WTC11 (cell line): ENCODE measurements around the gene YWHAQ. TPM values are rescaled to one million over a fixed set of nuclear protein-coding genes. Genes with fewer than 3 reads are reported as not detected.
A peak's percentile ranks its signal among the peaks of the same experiment; 100 is the strongest.
"Not testable (repeated sequence)": the region's sequence is repeated elsewhere in the genome, so short reads cannot be mapped to it uniquely, and the experiment has no call there.

Experiments used
- ATAC-seq: fragments of 200-7000 bp; cut with Tn5 transposase; 2 replicates; pipeline ENCODE4 v1.10.0; 2021; ENCODE audit warnings: mild to moderate bottlenecking, moderate library complexity
- CTCF ChIA-PET: fragments of 300-600 bp; sonication (Branson Sonifier 250); formaldehyde crosslinking; loops from one replicate; lab custom pipeline; 2021; ENCODE audit warnings: antibody characterized with exemption; lab: Charles Lee
- POLR2A ChIA-PET: fragments of 350-600 bp; sonication (Branson Sonifier 250); formaldehyde crosslinking; loops from one replicate; lab custom pipeline; 2021; ENCODE audit warnings: antibody characterized with exemption; lab: Charles Lee
- DNase-seq: peaks from one replicate; pipeline ENCODE4 v3.0.0; 2021; ENCODE audit warnings: low spot score
- H3K27ac Mint-ChIP-seq: 2 replicates; pipeline ENCODE4 v1.8.0; 2021; ENCODE audit warnings: mixed read lengths
- H3K27me3 Mint-ChIP-seq: 2 replicates; pipeline ENCODE4 v1.8.0; 2021; ENCODE audit warnings: low read depth, mild to moderate bottlenecking, moderate library complexity, mixed read lengths
- H3K36me3 Mint-ChIP-seq: 2 replicates; pipeline ENCODE4 v1.8.0; 2021; ENCODE audit warnings: mixed read lengths
- H3K4me1 Mint-ChIP-seq: 2 replicates; pipeline ENCODE4 v1.8.0; 2022; ENCODE audit warnings: mixed read lengths
- H3K4me3 Mint-ChIP-seq: 2 replicates; pipeline ENCODE4 v1.8.0; 2021; ENCODE audit warnings: mild to moderate bottlenecking, moderate library complexity, mixed read lengths
- H3K9me3 Mint-ChIP-seq: 2 replicates; pipeline ENCODE4 v1.8.0; 2021; ENCODE audit warnings: mixed read lengths
- CREB1 ChIP-seq: sonication (generic); formaldehyde crosslinking; IDR thresholded peaks from 2 replicates; pipeline ENCODE4 v1.8.0; 2023; ENCODE audit warnings: mild to moderate bottlenecking, missing genetic modification reagents
- HMGA2 ChIP-seq: fragments of 250-450 bp; sonication (Bioruptor Pico); IDR thresholded peaks from 2 replicates; pipeline ENCODE4 v1.4.0; 2021; ENCODE audit warnings: mild to moderate bottlenecking, moderate library complexity
- JUN ChIP-seq: sonication (generic); formaldehyde crosslinking; IDR thresholded peaks from 2 replicates; pipeline ENCODE4 v1.8.0; 2023; ENCODE audit warnings: mild to moderate bottlenecking, missing genetic modification reagents
- NFE2L1 ChIP-seq: sonication (generic); formaldehyde crosslinking; IDR thresholded peaks from 2 replicates; pipeline ENCODE4 v1.8.1; 2023; ENCODE audit warnings: missing genetic modification reagents
- NFYB ChIP-seq: sonication (generic); formaldehyde crosslinking; conservative IDR thresholded peaks from 2 replicates; pipeline ENCODE4 v1.8.0; 2022; ENCODE audit warnings: low read depth, missing genetic modification reagents
- ZNF317 ChIP-seq: sonication (generic); formaldehyde crosslinking; IDR thresholded peaks from 2 replicates; pipeline ENCODE4 v1.8.1; 2023; ENCODE audit warnings: low read depth, mild to moderate bottlenecking, moderate library complexity, missing genetic modification reagents, borderline replicate concordance
- ZNF671 ChIP-seq: fragments of 250-450 bp; sonication (Bioruptor Pico); IDR thresholded peaks from 2 replicates; pipeline ENCODE4 v1.8.0; 2021; ENCODE audit warnings: mild to moderate bottlenecking
- total RNA-seq: library from RNA; stranded (reverse); gene quantifications from 3 replicates; pipeline ENCODE4 v1.2.3, GENCODE V29; 2021
- TF ChIP-seq, protein P1 (sequence below): sonication (generic); formaldehyde crosslinking; IDR thresholded peaks from 2 replicates; pipeline ENCODE4 v1.8.0; 2023; ENCODE audit warnings: missing genetic modification reagents, mild to moderate bottlenecking, borderline replicate concordance
- TF ChIP-seq, protein P2 (sequence below): fragments of 250-450 bp; sonication (Bioruptor Pico); IDR thresholded peaks from 2 replicates; pipeline ENCODE4 v1.9.0; 2021; ENCODE audit warnings: mild to moderate bottlenecking
- TF ChIP-seq, protein P3 (sequence below): fragments of 250-450 bp; sonication (Bioruptor Pico); IDR thresholded peaks from 2 replicates; pipeline ENCODE4 v1.9.0; 2021; ENCODE audit warnings: mild to moderate bottlenecking, borderline replicate concordance
- TF ChIP-seq, protein P4 (sequence below): sonication (generic); formaldehyde crosslinking; IDR thresholded peaks from 2 replicates; pipeline ENCODE4 v1.8.0; 2022; ENCODE audit warnings: missing genetic modification reagents
- TF ChIP-seq, protein P5 (sequence below): fragments of 200-600 bp; IDR thresholded peaks from 2 replicates; pipeline ENCODE4 v1.8.0; 2022; ENCODE audit warnings: antibody characterized with exemption

YWHAQ gene
- total RNA-seq, 1 experiment from 2014 or later = 395 TPM

DNA sequence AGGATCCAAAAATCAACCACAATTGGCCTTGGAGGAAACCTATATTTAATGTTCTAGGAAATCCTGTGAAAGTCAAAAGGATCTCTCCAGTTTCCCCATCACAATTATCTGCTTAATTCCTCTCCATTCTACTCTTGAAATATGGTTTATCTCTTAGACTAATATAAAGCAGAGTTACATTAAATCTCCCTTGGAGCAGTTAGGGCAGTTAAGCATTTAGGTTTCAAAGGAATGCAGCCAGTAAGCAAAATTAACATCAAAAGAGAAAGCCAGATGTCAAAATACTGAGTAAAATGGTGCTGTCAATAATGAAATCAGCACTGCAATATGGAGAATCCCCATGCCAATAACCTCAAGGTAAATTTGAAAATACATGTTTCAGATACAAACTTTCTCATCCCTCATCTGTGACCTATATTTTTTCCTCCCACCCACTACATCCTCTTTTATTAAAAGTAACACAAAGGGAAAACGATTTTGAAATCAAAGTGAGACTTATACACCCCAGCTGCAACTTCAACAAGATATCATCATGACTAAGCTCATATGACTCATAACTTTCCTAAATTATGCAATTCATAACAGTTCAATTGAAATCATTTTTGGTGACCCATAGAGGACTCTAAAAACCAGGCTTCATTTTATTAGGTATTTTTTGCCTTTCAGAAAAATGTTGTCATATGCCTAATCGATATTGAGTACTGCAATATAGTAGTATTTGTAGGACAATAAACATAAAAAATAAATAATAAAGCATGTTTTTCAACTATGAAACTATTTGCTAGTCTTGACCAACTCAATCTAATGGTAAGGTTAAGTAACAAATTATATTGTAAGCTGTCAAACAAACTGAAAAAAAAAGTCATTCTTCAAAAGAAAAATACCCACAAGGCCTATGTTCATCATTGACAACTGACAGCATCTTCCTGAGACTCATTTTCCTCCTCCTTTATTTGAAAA lies 78.3 kb downstream of the YWHAQ start:
- Mint-ChIP-seq H3K9me3 (no peaks in the 10 kb centered on the region), H3K27me3 (no peaks in the 10 kb centered on the region), H3K36me3 (no peaks in the 10 kb centered on the region), H3K4me1 (peaks cover 48% of the 10 kb centered on the region), H3K4me3 (no peak overlapping the region), H3K27ac (no peak overlapping the region)
- DNase-seq (no peak), ATAC-seq (no peak)
- CTCF ChIA-PET = no interaction called here
- POLR2A ChIA-PET = no interaction called here
- no peak for TF ChIP-seq CREB1 (CRISPR knock-in tag)
- TF ChIP-seq, protein P1, sequence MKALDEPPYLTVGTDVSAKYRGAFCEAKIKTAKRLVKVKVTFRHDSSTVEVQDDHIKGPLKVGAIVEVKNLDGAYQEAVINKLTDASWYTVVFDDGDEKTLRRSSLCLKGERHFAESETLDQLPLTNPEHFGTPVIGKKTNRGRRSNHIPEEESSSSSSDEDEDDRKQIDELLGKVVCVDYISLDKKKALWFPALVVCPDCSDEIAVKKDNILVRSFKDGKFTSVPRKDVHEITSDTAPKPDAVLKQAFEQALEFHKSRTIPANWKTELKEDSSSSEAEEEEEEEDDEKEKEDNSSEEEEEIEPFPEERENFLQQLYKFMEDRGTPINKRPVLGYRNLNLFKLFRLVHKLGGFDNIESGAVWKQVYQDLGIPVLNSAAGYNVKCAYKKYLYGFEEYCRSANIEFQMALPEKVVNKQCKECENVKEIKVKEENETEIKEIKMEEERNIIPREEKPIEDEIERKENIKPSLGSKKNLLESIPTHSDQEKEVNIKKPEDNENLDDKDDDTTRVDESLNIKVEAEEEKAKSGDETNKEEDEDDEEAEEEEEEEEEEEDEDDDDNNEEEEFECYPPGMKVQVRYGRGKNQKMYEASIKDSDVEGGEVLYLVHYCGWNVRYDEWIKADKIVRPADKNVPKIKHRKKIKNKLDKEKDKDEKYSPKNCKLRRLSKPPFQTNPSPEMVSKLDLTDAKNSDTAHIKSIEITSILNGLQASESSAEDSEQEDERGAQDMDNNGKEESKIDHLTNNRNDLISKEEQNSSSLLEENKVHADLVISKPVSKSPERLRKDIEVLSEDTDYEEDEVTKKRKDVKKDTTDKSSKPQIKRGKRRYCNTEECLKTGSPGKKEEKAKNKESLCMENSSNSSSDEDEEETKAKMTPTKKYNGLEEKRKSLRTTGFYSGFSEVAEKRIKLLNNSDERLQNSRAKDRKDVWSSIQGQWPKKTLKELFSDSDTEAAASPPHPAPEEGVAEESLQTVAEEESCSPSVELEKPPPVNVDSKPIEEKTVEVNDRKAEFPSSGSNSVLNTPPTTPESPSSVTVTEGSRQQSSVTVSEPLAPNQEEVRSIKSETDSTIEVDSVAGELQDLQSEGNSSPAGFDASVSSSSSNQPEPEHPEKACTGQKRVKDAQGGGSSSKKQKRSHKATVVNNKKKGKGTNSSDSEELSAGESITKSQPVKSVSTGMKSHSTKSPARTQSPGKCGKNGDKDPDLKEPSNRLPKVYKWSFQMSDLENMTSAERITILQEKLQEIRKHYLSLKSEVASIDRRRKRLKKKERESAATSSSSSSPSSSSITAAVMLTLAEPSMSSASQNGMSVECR = no peak
- TF ChIP-seq, protein P2, sequence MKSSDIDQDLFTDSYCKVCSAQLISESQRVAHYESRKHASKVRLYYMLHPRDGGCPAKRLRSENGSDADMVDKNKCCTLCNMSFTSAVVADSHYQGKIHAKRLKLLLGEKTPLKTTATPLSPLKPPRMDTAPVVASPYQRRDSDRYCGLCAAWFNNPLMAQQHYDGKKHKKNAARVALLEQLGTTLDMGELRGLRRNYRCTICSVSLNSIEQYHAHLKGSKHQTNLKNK (CRISPR knock-in tag) = no peak
- no peak for TF ChIP-seq HMGA2
- TF ChIP-seq ZNF317 (CRISPR knock-in tag) = no peak

DNA sequence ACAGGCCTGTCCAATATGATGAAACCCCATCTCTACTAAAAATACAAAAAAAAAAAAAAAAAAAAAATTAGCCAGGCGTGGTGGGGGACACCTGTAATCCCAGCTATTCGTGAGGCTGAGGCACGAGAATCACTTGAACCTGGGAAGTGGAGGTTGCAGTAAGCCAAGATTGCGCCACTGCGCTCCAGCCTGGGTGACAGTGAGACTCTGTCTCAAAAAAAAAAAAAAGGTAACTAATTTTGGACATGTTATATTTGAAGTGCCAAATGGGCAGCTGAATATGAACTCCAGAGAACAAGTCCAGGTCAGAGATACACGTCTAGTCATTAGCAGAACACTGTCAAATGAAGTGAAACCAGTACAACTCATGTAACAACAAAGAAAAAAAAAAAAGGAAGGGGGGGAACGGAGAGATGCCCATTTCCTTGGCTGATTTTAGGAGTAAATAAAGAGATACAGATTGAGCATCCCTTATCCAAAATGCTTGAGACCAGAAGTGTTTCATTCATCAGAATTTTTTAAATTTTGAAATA lies 79.9 kb downstream of the YWHAQ start:
- H3K27ac Mint-ChIP-seq, H3K9me3 Mint-ChIP-seq, DNase-seq, H3K27me3 Mint-ChIP-seq, H3K4me3 Mint-ChIP-seq, ATAC-seq, H3K36me3 Mint-ChIP-seq, POLR2A ChIA-PET: not testable (repeated sequence)
- CTCF ChIA-PET = interaction anchor here (1.5 kb wide), 1 partner anchor 77 kb away, joined by 4 read pairs; no protein-coding TSS in a partner anchor
- H3K4me1 Mint-ChIP-seq = peaks cover 48% of the 10 kb centered on the region

DNA sequence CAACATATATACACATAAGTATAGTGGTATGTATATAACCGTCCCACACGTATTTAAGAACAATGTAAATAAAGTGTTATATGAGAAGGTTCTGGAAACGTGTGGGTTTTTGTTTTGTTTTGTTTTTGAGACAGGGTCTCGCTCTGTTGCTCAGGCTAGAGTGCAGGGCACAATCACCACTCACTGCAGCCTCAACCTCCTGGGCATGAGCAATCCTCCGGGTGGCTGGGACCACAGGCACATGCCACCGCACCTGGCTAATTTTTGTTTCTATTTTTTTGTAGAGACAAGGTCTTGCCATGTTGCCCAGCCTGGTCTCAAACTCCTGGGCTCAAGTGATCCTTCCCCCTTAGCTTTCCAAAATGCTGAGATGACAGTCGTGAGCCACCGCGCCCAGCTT lies 81.4 kb downstream of the YWHAQ start:
- DNase-seq = no peak
- Mint-ChIP-seq H3K27ac (peak overlapping the region; percentile 65; the same call in 1 of the 2 replicates), H3K36me3 (no peaks in the 10 kb centered on the region), H3K4me1 (peaks cover 48% of the 10 kb centered on the region), H3K4me3 (no peak overlapping the region), H3K9me3 (no peaks in the 10 kb centered on the region), H3K27me3 (no peaks in the 10 kb centered on the region)
- TF ChIP-seq, protein P3, sequence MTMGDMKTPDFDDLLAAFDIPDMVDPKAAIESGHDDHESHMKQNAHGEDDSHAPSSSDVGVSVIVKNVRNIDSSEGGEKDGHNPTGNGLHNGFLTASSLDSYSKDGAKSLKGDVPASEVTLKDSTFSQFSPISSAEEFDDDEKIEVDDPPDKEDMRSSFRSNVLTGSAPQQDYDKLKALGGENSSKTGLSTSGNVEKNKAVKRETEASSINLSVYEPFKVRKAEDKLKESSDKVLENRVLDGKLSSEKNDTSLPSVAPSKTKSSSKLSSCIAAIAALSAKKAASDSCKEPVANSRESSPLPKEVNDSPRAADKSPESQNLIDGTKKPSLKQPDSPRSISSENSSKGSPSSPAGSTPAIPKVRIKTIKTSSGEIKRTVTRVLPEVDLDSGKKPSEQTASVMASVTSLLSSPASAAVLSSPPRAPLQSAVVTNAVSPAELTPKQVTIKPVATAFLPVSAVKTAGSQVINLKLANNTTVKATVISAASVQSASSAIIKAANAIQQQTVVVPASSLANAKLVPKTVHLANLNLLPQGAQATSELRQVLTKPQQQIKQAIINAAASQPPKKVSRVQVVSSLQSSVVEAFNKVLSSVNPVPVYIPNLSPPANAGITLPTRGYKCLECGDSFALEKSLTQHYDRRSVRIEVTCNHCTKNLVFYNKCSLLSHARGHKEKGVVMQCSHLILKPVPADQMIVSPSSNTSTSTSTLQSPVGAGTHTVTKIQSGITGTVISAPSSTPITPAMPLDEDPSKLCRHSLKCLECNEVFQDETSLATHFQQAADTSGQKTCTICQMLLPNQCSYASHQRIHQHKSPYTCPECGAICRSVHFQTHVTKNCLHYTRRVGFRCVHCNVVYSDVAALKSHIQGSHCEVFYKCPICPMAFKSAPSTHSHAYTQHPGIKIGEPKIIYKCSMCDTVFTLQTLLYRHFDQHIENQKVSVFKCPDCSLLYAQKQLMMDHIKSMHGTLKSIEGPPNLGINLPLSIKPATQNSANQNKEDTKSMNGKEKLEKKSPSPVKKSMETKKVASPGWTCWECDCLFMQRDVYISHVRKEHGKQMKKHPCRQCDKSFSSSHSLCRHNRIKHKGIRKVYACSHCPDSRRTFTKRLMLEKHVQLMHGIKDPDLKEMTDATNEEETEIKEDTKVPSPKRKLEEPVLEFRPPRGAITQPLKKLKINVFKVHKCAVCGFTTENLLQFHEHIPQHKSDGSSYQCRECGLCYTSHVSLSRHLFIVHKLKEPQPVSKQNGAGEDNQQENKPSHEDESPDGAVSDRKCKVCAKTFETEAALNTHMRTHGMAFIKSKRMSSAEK (CRISPR knock-in tag) = no peak
- TF ChIP-seq, protein P4, sequence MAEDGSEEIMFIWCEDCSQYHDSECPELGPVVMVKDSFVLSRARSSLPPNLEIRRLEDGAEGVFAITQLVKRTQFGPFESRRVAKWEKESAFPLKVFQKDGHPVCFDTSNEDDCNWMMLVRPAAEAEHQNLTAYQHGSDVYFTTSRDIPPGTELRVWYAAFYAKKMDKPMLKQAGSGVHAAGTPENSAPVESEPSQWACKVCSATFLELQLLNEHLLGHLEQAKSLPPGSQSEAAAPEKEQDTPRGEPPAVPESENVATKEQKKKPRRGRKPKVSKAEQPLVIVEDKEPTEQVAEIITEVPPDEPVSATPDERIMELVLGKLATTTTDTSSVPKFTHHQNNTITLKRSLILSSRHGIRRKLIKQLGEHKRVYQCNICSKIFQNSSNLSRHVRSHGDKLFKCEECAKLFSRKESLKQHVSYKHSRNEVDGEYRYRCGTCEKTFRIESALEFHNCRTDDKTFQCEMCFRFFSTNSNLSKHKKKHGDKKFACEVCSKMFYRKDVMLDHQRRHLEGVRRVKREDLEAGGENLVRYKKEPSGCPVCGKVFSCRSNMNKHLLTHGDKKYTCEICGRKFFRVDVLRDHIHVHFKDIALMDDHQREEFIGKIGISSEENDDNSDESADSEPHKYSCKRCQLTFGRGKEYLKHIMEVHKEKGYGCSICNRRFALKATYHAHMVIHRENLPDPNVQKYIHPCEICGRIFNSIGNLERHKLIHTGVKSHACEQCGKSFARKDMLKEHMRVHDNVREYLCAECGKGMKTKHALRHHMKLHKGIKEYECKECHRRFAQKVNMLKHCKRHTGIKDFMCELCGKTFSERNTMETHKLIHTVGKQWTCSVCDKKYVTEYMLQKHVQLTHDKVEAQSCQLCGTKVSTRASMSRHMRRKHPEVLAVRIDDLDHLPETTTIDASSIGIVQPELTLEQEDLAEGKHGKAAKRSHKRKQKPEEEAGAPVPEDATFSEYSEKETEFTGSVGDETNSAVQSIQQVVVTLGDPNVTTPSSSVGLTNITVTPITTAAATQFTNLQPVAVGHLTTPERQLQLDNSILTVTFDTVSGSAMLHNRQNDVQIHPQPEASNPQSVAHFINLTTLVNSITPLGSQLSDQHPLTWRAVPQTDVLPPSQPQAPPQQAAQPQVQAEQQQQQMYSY (CRISPR knock-in tag) = no peak
- no peak for TF ChIP-seq NFE2L1 (CRISPR knock-in tag)
- TF ChIP-seq, protein P5, sequence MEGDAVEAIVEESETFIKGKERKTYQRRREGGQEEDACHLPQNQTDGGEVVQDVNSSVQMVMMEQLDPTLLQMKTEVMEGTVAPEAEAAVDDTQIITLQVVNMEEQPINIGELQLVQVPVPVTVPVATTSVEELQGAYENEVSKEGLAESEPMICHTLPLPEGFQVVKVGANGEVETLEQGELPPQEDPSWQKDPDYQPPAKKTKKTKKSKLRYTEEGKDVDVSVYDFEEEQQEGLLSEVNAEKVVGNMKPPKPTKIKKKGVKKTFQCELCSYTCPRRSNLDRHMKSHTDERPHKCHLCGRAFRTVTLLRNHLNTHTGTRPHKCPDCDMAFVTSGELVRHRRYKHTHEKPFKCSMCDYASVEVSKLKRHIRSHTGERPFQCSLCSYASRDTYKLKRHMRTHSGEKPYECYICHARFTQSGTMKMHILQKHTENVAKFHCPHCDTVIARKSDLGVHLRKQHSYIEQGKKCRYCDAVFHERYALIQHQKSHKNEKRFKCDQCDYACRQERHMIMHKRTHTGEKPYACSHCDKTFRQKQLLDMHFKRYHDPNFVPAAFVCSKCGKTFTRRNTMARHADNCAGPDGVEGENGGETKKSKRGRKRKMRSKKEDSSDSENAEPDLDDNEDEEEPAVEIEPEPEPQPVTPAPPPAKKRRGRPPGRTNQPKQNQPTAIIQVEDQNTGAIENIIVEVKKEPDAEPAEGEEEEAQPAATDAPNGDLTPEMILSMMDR = no peak
- no peak for TF ChIP-seq ZNF671 (CRISPR knock-in tag)
- no peak for TF ChIP-seq CREB1 (CRISPR knock-in tag)
- no peak for TF ChIP-seq JUN (CRISPR knock-in tag)
- TF ChIP-seq NFYB (CRISPR knock-in tag) = no peak
- no peak for ATAC-seq
- POLR2A ChIA-PET = no interaction called here
- CTCF ChIA-PET = interaction anchor here (0.5 to 1.5 kb wide), 2 partner anchors 76 to 446 kb away, joined by 4 read pairs; no protein-coding TSS in a partner anchor
